Fibroblast of peridontal ligament (primary cell): Measurements from ENCODE around the gene GLIS1.
A peak's percentile ranks its signal among the peaks of the same experiment; 100 is the strongest.

Experiments used
- DNase-seq: peaks from one replicate; pipeline ENCODE4 v3.0.0-alpha.2; 2010; ENCODE audit errors: extremely low read depth

Gene GLIS1

DNA sequence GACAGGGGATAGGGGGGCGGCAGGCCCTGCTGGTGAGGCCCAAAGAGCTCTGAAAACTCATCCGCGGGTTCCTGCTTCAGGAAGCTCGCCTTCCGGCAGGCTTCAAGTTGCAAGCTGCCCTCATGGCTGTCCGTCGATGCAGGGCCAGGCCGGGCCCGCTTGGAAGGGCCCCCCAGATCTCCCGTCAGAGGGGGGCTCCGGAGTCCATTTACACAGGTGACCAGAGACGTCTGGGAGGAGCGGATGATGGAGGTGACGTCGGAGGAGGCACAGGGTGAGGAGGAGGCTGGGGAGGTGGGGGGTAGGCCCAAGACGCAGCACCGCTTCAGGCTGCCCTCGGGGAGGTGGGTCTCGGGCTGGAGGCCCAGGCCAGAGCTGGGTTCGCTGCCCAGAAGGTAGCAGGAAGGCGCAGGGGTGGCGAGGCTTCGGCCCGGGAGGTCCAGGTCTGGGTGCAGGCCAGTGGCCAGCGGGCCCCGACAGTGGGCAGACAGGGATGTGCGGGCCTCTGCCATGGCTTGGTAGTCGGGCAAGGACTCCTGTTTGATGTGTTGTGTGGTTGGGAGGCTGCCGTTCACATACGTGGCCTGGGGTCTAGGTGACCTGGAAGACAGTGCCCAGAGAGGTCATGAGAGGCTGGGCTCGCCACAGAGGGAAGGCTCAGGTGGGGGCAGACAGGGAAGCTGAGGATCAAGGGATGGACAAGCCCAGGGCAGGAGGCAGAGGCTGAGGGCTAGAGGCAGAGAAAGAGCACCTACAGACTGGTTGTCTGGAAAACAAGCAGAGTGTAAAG, 144.4 kb downstream of the GLIS1 start:
- no peak for DNase-seq

DNA sequence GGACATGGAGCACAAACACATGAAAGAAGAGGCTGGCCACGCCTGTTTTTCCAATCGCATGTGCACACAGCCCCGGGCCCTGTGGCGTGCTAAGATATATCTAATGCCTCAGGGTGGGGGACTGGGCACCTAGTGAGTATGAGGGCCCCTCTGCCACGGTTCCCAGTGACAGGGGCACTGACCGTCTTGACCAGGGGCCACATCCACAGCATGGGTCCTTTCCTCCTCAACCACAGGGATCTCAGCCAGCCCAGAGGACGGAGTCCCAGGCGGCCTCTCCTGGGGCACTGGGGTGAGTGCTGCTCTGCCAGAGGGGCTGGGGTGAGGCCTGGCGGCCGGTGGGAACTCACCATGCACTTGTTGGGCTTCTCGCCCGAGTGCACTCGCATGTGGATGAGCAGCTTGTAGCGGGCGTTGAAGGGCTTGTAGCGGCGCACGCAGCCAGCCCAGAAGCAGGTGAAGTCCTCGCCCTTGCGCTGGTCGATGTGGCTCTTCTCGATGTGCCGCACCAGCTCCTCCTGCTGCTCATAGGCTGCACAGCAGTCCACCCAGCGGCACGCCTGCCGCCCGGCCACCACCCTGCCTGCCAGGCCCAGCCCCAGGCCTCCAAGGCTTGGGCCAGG, 145.1 kb downstream of the GLIS1 start:
- DNase-seq: no peak

DNA sequence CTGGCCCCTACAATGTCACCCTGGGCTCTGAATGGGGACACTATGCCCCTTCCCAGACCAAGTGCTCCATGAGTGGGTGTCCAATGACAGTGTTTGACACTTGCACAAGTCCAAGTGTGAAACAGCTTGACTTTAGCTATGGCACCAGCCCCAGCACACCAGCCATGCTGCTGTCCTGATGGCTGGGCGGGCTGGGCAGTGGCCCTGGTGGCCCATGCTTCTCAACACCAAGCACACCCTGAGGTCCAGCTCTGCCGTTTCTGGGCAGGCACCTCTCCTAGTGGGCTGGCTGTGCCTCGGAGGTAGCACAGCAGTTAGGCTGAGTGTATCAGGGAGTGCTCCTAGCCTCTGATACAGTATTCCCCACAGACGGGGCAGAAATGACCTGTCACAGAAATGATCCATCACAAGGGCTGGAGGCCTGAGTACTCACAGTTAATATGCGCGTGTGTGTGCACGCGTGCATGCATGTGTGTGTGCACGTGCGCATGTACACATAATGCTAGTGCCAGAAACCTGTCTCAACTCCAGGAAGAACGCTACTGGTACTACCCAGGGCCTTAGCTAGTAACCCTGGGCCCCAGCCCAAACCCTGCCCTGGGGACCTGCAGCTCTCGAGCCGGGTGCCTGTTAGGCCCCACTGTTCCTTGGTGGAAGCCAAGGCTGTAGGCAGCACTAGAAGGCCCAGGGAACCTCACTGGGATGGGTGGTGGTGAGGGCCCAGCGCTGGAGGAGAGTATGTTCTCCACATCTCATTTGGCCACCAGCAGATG, 145.8 kb downstream of the GLIS1 start:
- DNase-seq: no peak

GRCh38 chr1:53592521-53592982, 146.4 kb downstream of the GLIS1 start:
- DNase-seq: peak; percentile 82

DNA sequence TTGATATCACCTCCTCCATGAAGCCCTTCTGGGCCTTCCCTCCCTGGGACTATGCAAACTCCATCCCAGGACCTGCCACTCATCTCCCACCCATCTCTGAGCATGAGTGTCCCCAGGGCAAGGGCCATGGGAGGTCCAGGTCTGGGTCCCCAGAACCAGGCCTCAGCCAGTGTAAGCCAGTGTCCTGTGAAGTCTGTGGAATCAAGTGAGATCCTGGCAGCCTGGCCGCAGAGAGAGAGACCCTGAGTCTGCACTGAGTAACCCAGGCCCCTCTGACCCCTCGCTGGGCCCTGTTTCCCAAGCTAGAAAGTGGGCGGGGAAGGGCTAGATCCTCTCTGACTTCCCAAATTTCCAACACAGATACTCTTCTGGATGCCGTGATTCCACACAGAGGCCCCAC, 147.0 kb downstream of the GLIS1 start:
- DNase-seq: no peak

DNA sequence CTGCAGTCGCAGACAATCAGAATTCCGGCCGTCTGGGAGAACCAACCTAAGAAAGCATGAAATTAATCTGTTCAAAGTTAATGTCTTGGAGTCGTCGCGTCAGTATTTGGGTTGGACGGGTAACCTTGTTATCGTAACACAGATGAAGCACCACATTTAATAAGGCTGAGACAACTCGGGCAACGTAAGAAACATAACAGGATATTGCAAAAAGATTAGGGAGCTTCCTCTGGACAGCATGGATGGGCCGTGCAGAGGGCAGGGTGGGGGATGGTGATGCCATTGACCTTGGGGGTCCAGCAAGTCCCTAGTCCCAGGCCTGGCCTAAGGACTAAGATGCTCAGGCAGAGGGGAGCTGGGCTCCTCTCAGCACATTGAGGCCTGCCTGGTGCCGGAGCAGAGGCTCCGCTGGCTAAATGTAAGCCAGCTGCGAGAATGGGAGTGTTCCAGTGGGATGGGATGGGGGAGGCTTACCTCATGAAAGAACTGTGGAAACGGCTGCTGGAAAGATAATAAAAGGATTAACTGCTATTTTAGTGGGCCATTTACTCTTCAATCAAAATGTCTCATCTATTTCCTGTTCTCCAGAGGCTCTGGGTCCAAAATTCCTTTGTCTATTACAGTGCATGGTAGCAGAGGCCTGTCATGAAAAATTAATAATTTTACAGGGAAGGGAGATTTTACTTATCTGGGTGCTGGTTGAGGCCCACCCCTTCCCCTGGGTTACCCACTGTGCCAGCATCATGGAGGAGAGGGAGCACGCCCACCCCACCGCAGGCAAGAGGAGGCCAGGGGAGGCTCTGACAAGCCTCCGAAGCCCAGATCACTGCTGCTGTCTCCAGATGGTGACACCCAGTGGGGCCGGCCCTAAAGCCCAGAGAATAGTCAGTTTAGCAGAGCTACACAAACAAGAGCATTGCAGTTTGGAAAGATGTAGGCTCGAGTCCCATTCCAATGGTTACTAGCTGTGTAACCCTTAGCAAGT, 148.1 kb downstream of the GLIS1 start:
- no peak for DNase-seq

- DNase-seq: no peak
Observed at GRCh38 chr1:53590104-53590503, 148.9 kb downstream of the GLIS1 start.

- no peak for DNase-seq
Observed at GRCh38 chr1:53589043-53589887, 149.7 kb downstream of the GLIS1 start.

DNA sequence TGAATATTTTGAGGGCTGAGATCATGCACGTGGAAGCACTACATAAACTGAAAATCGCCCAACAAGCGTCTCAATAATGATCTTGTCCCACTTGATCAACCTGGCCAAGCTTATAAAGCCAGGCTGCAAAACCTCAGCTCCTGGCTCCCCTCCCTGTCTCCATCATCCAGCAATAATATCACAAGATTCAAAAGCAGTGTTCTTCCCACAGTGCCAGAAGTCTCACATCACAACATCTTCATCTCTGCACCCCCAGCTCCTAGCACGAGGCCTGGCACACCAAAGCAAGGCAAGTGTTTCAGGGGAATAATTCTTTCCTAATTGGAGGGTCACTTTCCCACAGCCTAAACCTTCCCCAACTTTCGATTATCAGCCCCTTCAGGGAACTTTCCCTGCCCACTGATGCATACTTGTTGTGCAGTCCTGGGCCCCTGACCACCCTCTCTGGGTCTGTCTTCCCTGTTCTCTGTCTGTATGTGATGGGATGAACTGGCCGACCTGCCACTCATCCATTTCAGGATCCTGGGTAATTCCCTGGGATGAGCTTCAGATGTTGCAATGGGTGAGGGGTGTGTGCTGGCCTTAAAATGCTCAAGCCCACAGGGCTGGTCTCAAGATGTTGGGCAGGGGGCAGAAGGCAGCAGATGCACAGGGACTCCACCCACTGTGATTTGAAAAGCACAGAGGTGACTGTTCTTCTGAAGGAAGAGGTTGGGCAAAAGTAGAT, 150.7 kb downstream of the GLIS1 start:
- DNase-seq: no peak

DNA sequence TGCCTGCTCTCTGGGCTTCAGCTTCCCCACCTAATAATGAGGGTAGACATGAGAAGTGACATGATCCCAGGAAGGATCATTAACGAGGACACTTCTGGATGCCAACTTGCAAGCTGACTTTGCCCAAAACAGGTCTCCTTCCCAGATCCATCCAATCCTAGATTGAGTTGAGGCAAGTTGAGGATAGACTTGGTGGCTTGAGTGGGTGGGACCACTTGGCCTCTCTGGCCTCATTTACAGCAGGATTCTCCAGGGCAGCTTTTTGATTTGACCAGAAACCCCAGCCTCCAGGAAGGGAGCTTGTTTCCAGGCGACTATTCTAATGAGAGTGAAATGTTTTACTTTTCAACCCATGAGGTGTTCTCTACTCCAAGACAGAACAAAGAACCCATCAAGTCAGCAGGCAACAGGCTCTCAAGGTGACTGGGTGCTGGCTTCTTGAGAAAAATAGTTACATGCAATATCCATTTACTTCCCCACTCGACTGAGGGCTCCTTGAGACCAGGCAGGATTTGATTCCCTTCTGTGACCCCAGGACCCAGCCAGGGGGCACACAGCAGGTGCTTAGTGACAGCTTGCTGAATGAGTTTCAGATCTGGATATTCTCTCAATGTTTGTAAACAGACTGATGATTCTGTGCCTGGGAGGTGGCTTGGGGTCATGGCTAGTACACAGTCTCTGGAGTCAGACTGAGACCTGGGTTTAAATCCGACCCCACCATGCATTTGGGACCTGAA, 151.5 kb downstream of the GLIS1 start:
- no peak for DNase-seq

GRCh38 chr1:53586765-53587164, 152.2 kb downstream of the GLIS1 start:
- DNase-seq: no peak

- no peak for DNase-seq
Observed at GRCh38 chr1:53585565-53585964, 153.4 kb downstream of the GLIS1 start.

DNA sequence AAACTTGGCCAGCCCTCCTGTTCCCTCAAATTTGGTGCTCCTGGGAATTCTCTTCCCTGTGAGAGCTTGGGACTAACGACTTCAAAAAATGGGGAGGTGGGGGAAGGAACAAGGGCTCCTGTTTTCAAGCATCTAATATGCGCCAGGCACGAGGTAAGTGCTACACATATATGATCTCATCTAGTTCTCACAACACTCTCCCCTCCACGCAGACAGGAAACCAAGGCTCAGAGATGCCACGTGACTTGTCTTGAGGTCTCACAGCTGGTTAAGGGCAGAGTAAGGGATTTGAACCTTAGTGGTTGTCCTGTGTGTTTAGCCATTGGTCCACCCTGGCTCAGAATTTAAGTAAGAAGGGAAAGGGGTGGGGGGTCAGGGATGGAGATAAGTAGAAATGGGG, 153.8 kb downstream of the GLIS1 start:
- DNase-seq: no peak

GRCh38 chr1:53584777-53585107, 154.2 kb downstream of the GLIS1 start:
- no peak for DNase-seq

DNA sequence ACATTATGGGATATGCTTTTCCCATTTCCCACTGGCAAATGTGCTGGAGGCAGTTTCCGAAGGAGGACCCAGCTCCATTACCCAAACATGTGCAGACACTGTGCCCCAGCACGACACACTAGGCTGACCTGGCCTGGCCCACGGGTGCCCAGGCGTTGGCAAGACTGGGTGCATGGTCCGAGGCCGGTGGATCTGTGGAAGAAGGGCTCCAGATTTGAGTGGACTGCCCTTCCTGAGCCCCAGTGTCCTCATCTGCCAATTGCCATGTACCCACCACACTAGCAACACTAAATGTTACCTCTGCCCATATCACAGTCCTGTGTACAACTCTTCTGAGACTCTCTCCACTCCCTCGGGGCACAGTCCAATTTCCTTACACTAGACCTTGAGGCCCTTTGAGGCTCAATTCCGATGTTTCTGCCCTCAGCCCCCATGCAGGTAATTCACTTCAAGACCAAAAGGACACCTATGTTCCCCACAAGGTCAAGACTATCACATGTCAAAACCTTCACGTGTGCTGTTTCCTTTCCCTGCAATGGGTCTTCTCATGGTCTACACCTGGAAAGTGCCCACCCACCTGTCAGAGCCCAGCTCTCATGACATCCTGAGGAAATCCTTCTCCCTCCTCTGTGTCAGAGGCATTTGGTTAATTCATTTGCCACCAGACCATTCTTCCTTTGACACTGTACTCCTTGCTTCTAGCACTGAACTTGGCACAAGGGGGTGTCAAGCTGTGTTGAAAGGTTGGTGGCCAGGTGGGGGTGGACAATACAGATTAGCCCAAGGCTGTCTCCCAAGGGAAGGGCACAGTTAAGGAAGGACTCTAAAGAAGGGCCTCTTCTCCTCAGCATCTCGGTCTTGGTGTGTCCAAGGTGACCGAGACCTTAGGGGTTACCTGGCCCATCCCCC, 154.8 kb downstream of the GLIS1 start:
- DNase-seq: no peak

DNA sequence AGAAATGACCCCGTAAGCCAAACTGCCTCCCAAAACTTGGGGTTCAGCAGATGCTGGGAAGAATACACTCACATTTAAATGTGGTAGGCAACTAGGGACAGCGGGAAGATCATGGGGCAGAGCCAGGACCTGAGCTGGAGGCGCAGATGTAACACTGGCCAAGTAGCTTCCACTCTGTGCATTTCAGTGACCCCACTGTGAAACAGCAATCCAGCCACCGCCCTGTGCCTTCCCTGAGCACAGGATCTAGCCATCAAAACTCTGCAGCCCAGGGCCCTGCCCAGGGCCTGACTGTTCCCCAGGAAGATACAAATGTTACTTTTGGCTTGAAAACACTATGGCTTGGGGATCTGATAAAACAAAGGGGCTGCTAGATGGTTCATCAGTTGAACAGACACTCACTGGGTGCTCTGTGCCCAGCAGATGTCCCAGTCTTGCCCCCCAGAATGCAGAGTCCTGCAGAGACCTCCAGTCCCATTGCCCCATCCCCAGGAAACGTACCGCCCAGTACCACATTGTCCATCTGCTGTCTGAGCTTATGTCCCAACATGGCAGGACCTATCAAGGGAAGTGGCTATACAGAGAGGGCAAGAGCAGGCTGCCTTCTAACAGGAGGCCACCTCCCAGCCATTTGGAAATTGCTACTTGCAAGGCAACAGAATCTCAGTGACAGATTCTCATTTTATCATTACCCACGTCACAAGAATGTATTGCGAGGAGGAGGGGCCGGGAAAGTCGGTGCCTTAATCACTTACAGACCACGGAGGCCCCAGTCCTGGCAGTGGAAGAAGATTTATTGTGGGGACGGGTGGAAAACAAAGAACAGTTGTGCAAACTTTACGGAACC, 155.7 kb downstream of the GLIS1 start:
- peak; percentile 83 for DNase-seq
